ENCODE measurements around the gene PLXNA3.

Gene PLXNA3

DNA sequence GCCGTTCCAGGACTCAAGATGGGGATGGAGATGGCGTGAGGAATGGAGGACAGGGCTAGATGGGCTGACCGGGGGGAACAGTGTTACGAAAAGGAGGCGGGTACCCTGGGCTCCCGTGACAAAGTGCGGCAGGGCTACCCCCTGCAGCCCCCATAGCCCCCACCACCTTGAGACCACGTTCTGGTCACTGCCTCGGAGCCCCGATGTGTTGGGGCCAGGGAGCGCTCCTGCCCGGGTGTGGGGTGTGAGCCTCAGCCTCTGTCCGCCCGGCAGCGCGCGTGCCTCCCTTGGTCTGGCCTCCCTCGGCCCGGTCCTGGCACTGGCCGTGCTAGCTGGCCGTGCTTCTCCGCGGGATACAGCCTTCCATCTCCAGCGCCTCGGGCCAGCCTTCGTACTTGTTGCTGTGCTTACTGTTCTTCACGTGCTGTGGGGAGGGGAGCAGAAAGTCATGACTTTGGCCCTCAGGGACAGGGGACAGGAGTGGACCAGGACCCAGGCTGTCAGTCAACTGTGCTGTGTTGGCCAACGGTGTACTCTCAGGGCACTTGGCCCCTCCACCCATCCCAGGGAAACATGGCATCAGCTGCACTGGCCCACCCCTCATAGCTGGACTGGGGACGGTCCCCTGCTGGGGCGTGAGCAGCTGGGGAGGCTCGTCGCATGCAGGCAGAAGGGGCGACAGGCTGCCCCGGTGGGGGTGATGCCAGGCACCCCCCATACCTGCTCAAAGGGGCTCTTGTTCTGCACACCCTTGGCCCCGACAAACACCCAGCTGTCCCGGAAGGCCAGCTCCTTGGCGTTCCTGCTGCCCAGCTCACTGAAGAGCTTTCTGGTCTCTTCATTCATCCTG, 48.6 kb downstream of the PLXNA3 start:
- CTCF ChIA-PET: no interaction called here
- DNase-seq: no peak
- peaks cover 29% of the 10 kb centered on the region for H3K36me3 Mint-ChIP-seq
- no peak overlapping the region for H3K27ac Mint-ChIP-seq
- peaks cover 23% of the 10 kb centered on the region for H3K4me1 Mint-ChIP-seq
- no peaks in the 10 kb centered on the region for H3K27me3 Mint-ChIP-seq
- peaks cover 8% of the 10 kb centered on the region for H3K9me3 Mint-ChIP-seq
- H3K4me3 Mint-ChIP-seq: no peak overlapping the region

DNA sequence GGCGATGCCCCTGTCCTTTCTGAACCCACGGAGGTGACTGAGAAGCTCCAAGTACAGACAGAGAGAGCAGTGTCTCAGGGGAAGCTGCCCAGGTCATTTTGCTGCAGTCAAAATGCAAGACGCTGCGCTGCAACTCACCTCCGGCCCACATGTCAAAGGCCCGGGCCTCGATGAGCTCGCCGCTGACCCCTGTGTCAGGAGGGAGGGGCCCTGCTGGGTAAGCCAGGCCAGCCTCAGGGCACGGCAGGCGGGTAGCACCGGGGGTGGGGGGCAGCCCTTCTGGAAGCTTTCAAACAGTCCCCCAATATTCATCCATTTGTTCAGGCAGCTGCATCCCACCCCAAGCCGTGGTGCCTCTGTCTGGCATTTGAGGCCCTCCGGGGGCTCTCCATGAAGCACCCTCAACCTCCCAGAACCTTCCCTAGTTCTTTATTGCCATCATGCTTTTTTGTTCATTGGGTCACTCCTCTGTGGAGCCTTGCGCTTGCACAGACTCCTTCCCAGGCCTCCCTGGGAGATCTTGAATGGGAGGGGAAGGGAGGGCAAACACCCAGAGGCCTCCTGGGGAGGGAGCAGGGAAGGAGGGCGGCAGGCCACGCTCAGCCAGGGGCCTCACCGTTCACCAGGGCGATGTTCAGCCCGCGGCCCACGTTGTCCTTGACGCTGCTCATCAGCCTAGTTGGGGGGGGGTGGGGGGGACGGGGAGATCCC, 49.7 kb downstream of the PLXNA3 start:
- CTCF ChIA-PET: no interaction called here

DNA sequence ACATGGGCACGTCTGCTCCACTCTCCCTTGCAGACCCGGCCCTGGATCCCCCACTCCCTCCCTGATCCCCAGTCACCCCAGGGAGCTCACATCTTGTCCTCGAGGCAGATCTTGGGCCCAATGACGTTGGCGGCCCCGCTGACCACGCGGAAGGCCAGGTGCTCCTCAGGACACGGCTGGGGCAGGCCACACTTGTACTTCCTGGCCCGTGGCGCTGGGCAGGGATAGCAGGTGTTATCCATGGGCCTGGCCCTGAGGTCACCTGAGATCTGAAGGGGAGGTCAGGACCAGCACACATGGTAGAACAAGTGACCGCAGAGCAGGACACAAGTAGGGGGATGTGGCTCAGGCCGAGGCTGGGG, 50.3 kb downstream of the PLXNA3 start:
- H3K4me1 Mint-ChIP-seq: peaks cover 33% of the 10 kb centered on the region
- no peak overlapping the region for H3K4me3 Mint-ChIP-seq
- H3K9me3 Mint-ChIP-seq: peaks cover 8% of the 10 kb centered on the region
- H3K27me3 Mint-ChIP-seq: no peaks in the 10 kb centered on the region
- CTCF ChIA-PET: no interaction called here
- peaks cover 32% of the 10 kb centered on the region for H3K36me3 Mint-ChIP-seq
- DNase-seq: no peak
- H3K27ac Mint-ChIP-seq: no peak overlapping the region

More for the DNA sequence above, 49.7 kb downstream of the PLXNA3 start:
- Mint-ChIP-seq H3K27me3 (no peaks in the 10 kb centered on the region), H3K4me1 (peaks cover 33% of the 10 kb centered on the region), H3K27ac (no peak overlapping the region), H3K9me3 (peaks cover 8% of the 10 kb centered on the region), H3K36me3 (peaks cover 32% of the 10 kb centered on the region), H3K4me3 (no peak overlapping the region)
- DNase-seq: no peak

DNA sequence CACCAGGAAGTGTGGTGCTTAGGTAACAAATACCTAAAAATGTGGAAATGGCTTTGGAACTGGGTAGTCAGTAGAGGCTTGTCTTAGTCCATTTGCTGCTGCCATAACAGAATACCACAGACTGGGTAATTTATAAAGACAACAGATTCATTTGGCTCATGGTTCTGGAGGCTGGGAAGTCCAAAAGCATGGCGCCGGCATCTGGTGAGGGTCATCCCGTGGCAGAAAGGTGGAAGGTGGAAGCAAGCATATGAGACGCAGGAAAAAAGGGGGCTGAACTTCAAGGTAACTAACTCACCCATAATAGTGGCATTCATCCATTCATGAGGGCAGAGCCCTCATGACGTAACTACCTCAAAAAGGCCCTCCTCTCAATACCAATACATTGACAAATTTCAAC, 51.4 kb downstream of the PLXNA3 start:
- H3K27ac Mint-ChIP-seq: no peak overlapping the region
- no peaks in the 10 kb centered on the region for H3K27me3 Mint-ChIP-seq
- CTCF ChIA-PET: no interaction called here
- peaks cover 41% of the 10 kb centered on the region for H3K4me1 Mint-ChIP-seq
- DNase-seq: no peak
- H3K4me3 Mint-ChIP-seq: no peak overlapping the region
- peaks cover 8% of the 10 kb centered on the region for H3K9me3 Mint-ChIP-seq
- H3K36me3 Mint-ChIP-seq: peaks cover 36% of the 10 kb centered on the region

DNA sequence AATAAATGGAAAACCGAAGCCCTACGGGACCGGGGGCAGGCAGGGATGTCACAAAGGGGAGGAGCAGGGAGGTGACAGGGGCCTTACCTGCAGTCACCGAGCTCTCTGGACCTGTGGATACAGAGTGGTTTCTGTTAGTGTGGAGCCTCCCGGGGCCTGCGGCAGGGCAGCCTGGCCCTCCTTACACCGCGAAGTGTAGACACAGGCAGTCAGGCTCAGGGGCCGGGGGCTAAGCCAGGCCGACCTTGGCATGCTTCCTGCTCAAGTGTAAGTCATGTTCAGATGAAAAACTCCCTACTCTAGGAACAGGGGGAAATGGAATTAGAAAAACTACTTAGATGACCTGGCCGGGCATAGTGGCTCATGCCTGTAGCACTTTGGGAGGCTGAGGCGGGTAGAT, 53.7 kb downstream of the PLXNA3 start:
- CTCF ChIA-PET: no interaction called here
- no peak overlapping the region for H3K4me3 Mint-ChIP-seq

DNA sequence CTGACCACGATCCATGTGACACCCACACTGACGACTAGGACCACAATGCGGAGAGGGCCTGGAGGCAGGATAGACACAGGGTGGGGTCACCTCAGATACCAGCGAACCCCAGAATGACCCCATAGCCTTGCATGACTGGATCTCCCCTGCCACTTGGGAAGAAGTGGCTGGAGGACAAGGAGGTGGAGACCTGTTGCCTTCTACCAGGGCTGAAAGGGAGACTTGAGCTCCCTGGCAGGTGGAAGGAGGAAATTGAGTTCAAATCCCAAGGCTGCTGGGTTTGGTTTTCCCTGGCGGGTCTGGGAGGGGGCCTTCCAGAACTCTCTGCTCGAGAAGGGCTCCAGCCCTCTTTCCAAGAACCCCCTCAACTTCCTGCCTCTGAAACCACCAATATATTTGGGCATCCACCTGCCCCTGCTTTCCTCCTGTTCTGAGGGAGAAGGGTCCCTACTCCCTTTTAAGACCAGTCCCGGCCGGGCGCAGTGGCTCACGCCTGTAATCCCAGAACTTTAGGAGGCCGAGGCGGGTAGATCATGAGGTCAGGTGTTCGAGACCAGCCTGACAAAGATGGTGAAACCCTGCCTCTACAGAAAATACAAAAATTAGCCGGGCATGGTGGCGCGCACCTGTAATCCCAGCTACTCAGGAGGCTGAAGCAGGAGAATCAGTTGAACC, 54.9 kb downstream of the PLXNA3 start:
- no peak for DNase-seq
- H3K27ac Mint-ChIP-seq: no peak overlapping the region
- H3K9me3 Mint-ChIP-seq: peaks cover 8% of the 10 kb centered on the region
- no peaks in the 10 kb centered on the region for H3K27me3 Mint-ChIP-seq
- H3K4me3 Mint-ChIP-seq: no peak overlapping the region
- CTCF ChIA-PET: no interaction called here
- H3K4me1 Mint-ChIP-seq: peaks cover 55% of the 10 kb centered on the region
- peaks cover 31% of the 10 kb centered on the region for H3K36me3 Mint-ChIP-seq

More for the DNA sequence above, 53.7 kb downstream of the PLXNA3 start:
- DNase-seq: no peak
- H3K27me3 Mint-ChIP-seq: no peaks in the 10 kb centered on the region
- peaks cover 54% of the 10 kb centered on the region for H3K4me1 Mint-ChIP-seq
- peaks cover 8% of the 10 kb centered on the region for H3K9me3 Mint-ChIP-seq
- peak overlapping the region; percentile 87 for H3K27ac Mint-ChIP-seq
- H3K36me3 Mint-ChIP-seq: peaks cover 32% of the 10 kb centered on the region

DNA sequence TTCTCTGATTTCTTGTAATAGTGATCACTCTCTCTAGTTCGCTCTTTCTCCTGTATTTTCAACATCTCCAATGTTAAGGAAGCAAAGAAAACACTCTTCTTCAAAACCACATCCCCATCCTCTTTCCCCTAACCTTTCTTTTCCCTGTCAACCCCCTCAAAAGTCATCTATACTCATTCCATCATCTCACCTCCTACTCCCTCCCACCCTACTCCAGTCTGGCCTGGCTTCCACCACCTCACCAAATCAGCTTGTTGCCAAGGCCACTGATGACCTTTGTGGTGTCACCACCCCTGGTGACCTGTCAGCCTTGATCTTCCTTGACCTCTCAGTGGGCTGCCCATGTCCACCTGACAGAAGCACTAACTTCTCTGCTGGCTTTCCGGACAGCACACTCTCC, 55.6 kb downstream of the PLXNA3 start:
- DNase-seq: no peak
- H3K4me3 Mint-ChIP-seq: peak overlapping the region; percentile 43
- H3K36me3 Mint-ChIP-seq: peaks cover 27% of the 10 kb centered on the region
- no peaks in the 10 kb centered on the region for H3K27me3 Mint-ChIP-seq
- H3K9me3 Mint-ChIP-seq: peaks cover 8% of the 10 kb centered on the region
- CTCF ChIA-PET: no interaction called here
- peak overlapping the region; percentile 67 for H3K27ac Mint-ChIP-seq
- peaks cover 53% of the 10 kb centered on the region for H3K4me1 Mint-ChIP-seq

DNA sequence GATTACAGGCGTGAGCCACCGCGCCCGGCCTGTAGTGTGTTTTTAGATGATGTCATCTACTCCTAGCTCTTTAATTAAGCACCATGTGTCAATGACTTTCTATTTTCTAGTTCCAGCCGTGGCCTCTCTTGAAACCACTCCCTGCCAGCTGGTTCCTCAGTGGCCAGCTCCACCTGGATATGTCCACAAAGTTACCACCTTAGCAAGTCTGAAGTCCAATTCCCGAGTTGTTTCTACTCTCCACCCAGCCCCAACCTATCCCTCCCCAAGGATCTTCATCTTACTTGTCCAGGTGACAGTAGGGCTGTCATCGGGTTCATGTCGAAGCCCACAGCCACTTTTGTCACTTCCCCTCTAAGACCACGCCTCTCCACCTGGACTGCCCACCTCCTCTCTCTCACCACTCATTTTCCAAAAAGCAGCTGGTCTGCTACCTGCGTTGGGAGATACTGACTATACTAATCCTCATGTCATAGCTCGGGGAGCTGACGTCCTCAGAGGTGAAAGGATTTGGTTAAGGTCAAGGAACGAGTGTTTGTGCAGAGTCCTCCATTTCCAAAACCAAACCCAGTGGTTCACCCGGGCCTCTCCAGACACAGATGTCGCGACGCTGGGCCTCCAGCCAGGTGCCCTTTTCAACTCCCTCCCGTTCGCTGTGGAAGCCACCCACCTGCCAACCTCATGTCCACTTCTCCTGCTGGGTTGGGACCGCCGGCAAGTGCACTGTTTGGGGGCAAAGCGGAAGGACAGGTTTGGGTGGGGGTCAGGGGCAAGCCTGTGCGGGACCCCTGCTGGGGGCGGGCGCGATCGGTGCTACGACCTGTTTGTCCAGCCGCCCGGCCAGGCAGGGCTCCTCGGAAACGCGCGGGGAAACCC, 57.2 kb downstream of the PLXNA3 start:
- Mint-ChIP-seq H3K4me3 (peak overlapping the region; percentile 77), H3K27ac (peak overlapping the region; percentile 91), H3K27me3 (no peaks in the 10 kb centered on the region), H3K4me1 (peaks cover 42% of the 10 kb centered on the region), H3K36me3 (peaks cover 13% of the 10 kb centered on the region), H3K9me3 (no peaks in the 10 kb centered on the region)
- DNase-seq: peak; percentile 50
- CTCF ChIA-PET: no interaction called here

DNA sequence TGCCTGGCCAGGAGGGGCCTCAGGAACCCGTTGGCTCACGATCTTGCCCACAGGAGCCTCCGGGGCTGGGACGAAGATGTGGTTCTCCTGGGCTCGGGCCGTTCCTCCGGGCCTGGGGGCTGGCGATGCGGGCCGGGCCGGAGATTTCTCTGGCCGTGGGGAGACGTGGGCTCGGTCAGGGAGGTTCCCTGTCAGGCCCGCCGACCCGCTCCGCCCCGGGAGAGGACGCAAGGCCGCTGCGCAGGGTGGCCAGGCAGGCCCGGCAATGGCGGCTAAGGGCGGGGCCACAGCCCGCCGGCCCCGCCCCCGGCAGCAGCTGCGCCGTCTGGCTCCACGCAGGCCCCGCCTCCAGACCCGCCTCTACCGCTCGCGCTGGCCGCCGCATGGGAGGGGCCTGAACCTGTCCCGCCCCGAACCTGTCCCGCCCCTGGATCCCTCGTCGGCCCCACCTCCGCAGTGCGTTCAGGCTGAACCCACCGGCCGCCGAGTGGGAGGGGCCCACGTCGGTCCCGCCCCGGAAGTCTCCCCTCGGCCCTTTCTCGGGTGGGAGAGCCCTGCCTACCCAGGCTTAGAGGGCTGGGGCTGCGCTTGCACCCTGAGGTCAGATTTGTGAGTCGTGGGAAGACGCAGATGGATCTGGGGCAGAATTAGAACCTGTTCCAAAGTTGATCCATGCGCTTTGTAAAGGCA, 58.0 kb downstream of the PLXNA3 start, which contains the start of gene FAM3A:
FAM3A (minus strand) TSS at position 267 of the 690 bp plus-strand sequence. CDS start 460 bp downstream, outside the sequence.
- CTCF ChIA-PET: interaction anchor here (1.5 kb wide), 1 partner anchor 11 kb away, joined by 8 read pairs; no protein-coding TSS in a partner anchor
- Mint-ChIP-seq H3K27me3 (no peaks in the 10 kb centered on the region), H3K36me3 (peaks cover 9% of the 10 kb centered on the region), H3K4me3 (peak within 1 kb of the TSS; percentile 77), H3K4me1 (peaks cover 38% of the 10 kb centered on the region), H3K9me3 (no peaks in the 10 kb centered on the region), H3K27ac (peak within 1 kb of the TSS; percentile 96)
- peak; percentile 94 for DNase-seq

DNA sequence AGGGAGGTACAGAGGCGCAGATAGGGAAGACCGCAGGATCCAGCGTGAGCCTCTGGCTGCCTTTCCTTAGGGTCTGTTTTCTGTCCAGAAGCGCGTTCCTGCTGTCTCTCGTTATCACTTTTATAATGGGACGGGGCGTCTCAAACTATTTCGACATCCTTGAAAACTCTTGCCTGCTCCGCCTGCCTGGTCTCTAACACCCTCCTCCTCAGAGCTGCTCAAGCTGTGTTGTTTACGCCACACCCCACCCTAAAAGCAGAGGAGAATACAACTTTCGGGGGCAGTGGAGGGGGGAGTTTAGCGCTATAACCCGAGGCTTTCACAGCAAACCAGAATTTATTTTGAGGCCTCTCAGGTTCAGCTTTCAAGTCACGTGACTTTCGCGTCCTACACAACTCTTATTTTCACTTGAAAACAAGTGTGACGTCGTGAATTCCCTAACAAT, 58.6 kb downstream of the PLXNA3 start:
- Mint-ChIP-seq H3K9me3 (no peaks in the 10 kb centered on the region), H3K27me3 (no peaks in the 10 kb centered on the region), H3K4me1 (peaks cover 32% of the 10 kb centered on the region), H3K27ac (peak overlapping the region; percentile 96), H3K4me3 (peak overlapping the region; percentile 77), H3K36me3 (peaks cover 8% of the 10 kb centered on the region)
- peak; percentile 39 for DNase-seq
- CTCF ChIA-PET: interaction anchor here (1.0 to 1.5 kb wide), 2 partner anchors 10 to 144 kb away, joined by 4 to 8 read pairs; no protein-coding TSS in a partner anchor

DNA sequence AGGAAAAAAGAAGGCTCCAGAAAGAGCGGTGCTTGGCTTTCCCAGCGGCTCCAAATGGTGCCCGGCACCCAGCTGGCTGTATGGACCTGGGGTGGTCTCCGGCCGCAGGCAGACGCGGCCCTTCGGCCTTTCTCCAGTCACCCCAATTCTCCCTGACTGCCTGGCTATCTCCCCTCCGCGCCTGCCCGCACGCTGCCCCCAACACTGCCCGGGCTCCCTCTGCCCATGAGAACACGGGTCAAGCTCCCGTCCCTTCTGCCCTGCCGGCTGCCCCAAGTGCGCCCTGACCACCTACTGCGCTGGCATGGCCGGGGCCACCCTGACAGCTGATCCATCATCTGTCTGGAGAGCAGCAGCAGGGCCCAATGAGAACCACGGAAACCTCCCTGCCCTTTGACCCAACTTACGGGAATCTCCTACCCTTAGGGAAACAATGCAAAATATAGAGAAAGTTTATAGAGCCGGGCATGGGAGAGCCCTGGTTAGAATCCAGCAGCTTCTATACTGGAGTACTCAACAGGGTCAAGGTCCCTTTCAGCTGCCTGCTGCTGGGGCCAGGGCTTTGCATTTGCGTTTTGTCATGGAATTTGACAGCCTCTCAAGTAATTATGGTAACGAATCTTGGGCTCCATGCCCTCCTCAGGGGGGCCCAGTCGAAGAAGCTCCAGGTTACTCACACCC, 59.2 kb downstream of the PLXNA3 start:
- no peak for DNase-seq
- no peak overlapping the region for H3K4me3 Mint-ChIP-seq
- peaks cover 27% of the 10 kb centered on the region for H3K4me1 Mint-ChIP-seq
- H3K27me3 Mint-ChIP-seq: no peaks in the 10 kb centered on the region
- H3K9me3 Mint-ChIP-seq: no peaks in the 10 kb centered on the region
- CTCF ChIA-PET: interaction anchor here (1.0 to 1.6 kb wide), 3 partner anchors 9 to 144 kb away, joined by 4 to 8 read pairs (median 5); no protein-coding TSS in a partner anchor
- peaks cover 5% of the 10 kb centered on the region for H3K36me3 Mint-ChIP-seq
- H3K27ac Mint-ChIP-seq: no peak overlapping the region

DNA sequence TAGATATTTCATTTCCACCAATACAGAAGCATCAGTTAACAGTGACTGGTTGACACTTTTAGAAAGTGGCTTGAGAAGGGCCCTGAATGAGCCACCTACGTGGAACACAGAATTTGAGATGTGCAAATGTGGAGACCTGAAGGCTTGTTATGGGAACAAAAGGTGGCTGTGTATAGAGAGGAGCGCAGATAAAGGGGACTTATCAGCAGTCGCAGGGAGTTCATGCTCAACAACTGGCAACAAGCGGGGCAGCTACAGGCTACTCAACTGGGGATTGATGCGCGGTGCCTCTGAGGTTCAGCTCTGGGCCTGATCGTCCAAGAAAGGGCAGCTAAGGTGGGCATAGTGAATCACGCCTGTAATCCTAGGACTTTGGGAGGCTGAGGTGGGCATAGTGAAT, 61.3 kb downstream of the PLXNA3 start:
- H3K9me3 Mint-ChIP-seq: no peaks in the 10 kb centered on the region
- H3K4me1 Mint-ChIP-seq: peaks cover 14% of the 10 kb centered on the region
- no peak overlapping the region for H3K4me3 Mint-ChIP-seq
- CTCF ChIA-PET: no interaction called here
- H3K27me3 Mint-ChIP-seq: no peaks in the 10 kb centered on the region
- H3K27ac Mint-ChIP-seq: no peak overlapping the region
- H3K36me3 Mint-ChIP-seq: no peaks in the 10 kb centered on the region
- DNase-seq: no peak

Data from activated naive CD4-positive, alpha-beta T cell treated with anti-CD3 and anti-CD28 coated beads, Interleukin-2, amount 10 ng/mL, durations not matched to agents 7 days and 5 days (primary cell).